Inferior parietal cortex (tissue), 1 donor: ENCODE measurements around the gene C11orf42.
"Not testable (repeated sequence)": the region's sequence is repeated elsewhere in the genome, so short reads cannot be mapped to it uniquely, and the experiment has no call there.

Source experiments
- DNase-seq: peaks from one replicate; pipeline ENCODE4 v3.0.0-alpha.2; 2016; ENCODE audit errors: extremely low spot score

C11orf42 gene

DNA sequence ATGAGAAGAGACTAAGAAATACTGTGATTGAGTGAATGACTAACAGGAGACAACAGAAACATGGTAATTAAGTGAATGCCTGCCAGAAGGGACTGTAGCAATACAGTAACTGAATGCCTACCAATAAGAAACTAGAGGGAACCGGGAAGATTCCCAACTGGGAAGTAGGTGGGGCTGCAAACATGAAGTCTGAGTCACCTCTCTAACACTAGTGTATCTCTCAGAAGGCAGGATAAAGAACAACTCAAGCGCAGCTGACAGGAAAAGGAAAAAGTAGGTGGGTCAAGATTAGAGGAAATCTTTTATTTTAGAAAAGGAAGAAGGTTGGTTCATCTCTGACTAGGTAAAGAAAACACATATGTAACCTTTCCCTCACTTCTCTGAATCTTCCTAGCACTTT, 14.0 kb downstream of the C11orf42 start:
- DNase-seq, result peak; percentile 11

DNA sequence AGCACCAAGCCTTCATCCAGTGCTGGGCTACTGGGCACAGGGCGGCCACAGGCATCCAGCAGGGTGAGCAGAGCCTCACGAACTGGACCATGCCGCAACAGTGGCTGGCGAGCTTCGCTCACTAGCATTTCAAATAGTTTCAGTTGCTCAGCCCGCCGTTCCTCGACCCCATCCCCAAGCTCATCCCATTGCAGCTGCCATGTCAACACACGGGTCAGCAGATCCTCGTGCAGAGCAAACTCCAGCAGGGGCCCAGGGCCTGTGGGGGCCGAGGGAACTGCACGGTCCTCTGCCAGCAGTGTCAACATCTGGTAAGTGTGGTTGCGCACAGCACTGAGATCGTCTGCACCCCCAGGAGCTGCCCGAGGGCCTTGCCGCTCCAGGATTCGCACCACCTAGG, 18.5 kb downstream of the C11orf42 start:
- no peak for DNase-seq

DNA sequence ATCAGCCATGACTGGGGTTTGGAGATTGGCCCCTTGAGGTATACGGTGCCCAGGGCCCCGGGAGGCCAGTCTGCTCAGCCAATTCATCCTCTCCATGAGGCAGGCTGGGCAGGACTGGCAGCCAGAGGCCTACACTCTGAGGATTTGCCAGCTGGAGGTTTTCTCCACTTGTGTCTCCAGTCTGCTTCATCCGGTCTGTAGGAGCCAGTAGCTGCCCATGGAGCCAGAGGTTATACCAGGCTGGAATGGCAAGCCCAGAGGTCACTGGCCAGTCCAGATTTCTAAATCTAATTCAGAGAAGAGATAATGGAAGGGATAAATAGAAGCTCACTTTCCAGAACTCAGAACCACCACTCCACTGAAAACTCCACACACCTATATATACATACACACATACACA, 19.1 kb downstream of the C11orf42 start:
- DNase-seq, result no peak

DNA sequence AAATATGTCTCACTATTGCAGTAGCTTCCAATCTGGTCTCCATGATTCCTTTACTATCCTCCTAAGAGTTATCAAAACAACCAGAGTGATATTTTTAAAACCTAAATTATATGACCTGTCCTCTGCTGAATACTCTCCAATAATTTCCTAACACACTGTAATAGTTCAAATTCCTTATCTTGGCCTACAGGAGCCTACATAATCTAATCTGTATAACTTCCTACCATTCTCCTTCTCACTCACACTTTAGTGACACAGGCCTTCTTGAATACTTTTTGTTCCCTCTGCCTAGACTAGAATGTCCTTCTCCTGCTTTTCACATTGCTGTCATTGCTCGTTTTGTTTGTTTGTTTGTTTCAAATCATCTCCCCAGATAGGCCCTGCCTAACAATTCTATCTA, 19.7 kb downstream of the C11orf42 start:
- no peak for DNase-seq

DNA sequence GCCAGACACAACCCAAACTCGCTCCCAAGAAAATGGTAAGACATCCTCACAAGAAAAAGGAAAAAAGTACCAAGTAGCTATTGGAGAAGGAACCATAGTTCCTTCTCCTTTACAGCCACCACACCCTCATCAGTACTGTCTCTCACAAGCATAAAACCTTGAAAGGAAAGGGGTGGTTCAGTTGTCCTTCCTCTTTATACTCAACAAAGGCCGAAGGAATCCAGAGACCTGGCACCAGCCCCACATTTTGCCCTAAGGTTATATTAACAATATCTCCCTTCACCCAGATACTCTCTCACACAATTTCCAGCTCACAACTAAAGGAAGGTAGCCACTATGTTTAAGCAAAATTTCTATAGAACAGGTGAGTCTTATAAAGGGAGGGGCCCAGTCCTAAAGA, 20.5 kb downstream of the C11orf42 start:
- no peak for DNase-seq

DNA sequence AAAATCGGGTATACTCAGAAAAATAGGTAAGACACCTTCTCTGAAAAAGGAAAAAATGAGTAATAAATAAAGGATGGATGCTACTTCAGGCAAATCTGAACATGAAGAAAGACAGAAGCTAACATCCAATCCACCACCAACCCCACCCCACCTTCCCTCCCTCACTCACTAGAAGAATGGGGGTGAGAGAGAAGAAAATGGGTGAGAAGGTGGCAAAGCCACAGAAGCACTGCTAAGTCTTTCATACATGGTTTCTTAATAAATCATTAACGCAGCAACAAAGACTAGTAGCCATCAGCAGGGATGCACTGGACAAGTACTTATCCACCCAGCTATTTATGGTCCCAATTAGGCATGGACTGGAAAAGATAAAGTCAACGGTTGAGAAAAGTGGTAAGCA, 23.2 kb downstream of the C11orf42 start:
- no peak for DNase-seq

DNA sequence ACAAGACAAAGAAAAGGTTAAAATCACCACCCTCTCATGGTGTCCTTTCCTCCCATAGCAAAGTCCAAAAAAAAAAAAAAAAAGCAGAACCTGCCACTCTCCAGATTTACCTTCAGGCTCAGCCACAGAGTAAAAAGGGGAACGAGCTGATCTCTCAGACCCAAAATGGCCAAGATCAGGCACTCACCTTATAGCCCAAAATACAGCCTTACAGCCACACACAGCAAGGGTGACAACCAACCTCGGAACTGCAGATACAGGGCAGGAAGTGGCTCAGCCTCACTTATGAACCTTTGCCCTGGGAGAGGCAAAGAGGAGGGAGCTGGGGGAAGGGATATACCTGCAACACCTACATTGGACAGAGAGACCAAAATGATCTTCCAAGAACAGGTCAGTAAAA, 24.6 kb downstream of the C11orf42 start:
- DNase-seq, result no peak

DNA sequence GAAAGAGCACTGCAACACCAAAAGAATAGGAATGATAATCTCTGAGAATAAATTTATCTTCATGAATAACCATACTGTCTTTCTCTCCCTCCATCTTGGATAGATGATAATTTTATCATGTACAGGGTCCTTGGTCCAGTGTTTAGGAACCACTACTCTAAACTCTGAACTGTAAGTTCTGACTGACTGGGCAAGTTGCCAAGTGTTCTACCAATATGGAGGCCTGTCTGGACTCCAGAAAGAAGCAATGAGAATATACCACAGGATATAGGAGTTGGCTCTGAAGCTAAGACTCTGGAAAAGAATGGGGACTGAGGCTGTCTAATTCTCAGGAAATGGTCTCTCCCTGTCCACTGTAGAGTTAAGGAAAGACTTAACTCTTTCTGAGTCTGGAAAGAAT, 27.5 kb downstream of the C11orf42 start:
- DNase-seq, result no peak

DNA sequence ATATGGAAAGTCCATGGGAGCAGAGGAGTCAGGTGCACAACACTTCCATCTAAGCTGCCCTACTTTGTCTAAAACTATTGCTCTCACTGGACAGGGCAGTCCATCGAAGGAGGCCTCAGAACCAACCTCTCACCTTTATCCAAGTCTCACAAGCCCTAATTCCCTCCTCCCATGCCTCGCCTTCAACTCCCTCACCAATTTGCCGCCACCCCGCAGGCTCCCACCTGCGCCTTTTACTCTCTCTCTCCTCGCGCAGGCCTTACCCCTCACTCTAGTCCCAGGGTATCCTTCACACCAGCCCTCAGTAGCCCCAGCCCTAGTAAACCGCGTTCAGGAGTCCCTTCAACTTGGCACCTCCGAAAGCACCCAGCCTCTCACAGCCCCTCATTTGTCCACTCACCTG, 28.6 kb downstream of the C11orf42 start:
- DNase-seq, result no peak

DNA sequence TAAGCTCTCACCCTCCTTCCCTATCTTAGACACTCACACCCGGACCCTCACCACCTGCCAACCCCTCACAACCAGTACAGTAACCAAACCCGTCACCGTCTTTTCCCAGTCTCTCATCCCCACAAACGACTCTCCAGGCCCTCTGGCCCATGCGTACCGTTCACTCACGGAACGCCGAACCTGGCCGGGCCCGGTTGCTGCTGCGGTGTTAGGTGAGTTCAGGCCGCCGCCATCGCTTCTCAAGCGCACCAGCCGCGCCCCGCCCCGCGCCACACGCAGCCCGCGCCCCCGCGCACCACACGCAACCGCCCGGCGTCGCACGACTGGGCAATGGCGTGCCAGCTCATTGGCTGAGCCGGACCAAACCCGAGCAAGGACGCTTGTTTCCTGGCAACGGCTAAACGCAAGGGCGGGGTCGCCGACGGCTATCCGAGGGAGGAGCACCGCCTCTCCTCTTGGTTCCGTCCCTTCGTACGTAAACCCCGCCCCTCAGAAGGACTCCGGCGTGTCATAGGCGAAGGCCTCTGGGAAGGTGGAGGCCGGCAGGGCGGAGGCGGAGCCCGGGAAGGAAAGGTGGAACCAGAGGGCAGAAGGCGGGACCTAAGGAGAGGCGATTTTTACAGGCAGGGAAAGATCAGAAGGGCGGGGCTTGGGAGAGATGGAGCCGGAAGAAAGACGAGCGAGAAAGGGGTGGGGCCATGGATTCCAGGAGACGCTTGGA, 29.2 kb downstream of the C11orf42 start, which contains the start of gene FHIP1B:
TSS of gene FHIP1B (minus strand) at position 250 of the 721 bp plus-strand sequence. CDS start 10,120 bp downstream, outside the sequence.
- DNase-seq, result peak; percentile 98

DNA sequence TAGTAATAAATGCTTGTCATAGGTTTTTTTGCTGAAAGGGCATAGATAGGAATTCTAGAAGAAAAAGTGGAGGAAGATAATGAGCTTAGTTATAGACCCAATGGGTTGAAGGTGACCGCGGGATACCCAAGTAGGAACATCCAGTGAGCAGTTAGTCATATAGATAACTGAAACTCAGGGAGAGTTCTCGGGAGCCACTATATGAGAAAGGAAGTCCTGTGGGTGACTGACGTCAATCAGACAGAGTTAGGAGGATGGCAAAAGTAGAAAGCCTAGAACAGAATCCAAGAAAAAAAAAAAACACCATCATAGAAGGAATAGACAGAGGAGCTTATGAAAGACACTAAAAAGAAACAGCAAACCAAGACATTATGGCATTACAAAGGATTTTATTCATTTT, 31.9 kb downstream of the C11orf42 start:
- no peak for DNase-seq

DNA sequence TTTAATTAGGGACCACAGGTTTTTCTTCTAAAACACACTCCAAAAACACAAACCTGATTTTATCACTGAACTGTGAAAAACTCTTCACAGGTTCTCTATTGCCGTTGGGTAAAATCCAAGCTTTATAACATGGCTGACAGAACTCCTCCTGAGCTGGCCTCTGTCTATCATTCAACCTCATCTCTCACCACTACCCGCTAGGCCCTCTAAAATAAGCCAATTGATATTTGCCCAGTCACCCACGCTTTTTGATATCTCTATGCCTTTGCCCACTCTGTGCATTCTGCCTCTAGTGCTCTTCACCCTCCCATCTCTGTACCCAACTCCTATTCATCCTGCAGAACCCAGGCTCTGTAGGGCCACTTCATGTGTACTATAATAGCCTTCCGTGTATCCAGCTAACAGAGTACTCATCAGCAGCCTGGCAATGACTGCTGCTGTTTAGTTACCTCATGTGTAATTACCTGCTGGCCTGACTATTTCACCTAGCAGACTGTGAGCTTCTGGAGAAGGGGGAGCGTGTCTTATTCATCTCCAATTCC, 32.5 kb downstream of the C11orf42 start:
- no peak for DNase-seq

DNA sequence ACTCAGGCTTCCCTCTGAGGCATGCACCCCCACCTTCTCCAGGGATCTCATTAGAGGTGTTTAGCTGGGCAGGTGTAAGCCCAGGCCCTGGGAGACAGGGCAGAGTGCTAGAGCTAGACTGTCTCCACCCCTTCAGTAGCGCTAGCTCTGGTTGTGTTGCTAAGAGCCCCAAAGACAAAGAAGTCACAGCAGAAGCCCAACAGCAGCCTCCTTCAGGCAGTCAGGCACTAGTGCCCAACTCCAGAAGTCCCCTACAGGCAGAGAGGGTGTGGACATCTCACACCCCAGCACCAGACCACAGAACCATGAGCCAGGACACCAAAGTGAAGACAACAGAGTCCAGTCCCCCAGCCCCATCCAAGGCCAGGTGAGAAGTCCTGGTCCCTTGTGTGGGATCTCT, 33.5 kb downstream of the C11orf42 start, which contains the start of gene CNGA4:
TSS of gene CNGA4 (plus strand) at position 188 of the 400 bp plus-strand sequence. CDS start at position 306, 118 bp downstream.
- no peak for DNase-seq

DNA sequence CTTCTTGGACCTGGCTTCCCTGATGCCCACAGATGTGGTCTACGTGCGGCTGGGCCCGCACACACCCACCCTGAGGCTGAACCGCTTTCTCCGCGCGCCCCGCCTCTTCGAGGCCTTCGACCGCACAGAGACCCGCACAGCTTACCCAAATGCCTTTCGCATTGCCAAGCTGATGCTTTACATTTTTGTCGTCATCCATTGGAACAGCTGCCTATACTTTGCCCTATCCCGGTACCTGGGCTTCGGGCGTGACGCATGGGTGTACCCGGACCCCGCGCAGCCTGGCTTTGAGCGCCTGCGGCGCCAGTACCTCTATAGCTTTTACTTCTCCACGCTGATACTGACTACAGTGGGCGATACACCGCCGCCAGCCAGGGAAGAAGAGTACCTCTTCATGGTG, 34.8 kb downstream of the C11orf42 start:
- DNase-seq, result no peak

DNA sequence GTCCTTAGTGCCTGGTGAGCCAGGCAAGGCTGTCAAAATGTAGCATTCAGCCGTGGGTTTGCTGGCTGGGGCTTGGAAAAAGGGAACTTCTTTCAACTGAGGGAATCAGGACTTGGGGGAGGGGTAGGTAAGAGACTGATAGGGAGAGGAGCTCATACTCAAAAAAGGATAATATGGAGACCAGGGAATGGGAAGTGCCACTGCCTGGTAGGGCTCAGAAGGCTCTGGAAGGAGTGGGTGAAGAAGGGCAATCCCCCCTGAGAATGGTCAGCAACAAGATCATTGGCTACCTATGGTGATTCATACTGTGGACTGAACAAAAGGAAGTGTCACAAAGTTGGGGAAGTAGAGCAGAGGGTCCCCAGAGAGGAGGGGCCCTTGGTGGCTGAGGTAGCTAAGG, 35.4 kb downstream of the C11orf42 start:
- DNase-seq, result no peak

DNA sequence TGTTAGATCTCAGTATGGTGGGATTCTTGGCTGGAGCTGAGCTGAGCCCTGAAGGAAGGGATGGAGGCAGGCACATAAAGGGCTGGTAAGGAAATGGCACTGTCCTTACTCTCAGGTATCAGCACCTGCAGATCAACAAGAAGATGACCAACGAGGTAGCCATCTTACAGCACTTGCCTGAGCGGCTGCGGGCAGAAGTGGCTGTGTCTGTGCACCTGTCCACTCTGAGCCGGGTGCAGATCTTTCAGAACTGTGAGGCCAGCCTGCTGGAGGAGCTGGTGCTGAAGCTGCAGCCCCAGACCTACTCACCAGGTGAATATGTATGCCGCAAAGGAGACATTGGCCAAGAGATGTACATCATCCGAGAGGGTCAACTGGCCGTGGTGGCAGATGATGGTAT, 36.0 kb downstream of the C11orf42 start:
- no peak for DNase-seq

DNA sequence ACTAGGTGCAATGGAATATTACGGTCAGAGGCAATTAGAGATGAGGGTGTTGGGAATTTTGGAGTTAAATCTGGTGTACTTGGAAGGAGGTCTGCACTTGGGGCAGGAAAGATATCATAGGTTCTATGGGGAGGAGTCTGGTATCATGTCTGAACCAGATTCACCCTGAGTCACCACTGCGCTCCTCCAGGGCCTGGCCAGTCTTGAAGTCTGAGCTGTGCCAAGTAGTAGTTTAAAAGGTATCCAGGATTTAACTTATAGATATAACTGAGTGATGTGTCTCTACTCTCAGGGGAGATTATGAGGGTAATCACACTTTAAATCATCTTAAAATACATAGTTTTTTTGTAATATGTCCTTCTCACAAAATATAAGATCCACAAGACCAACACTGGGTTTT, 40.2 kb downstream of the C11orf42 start:
- no peak for DNase-seq

DNA sequence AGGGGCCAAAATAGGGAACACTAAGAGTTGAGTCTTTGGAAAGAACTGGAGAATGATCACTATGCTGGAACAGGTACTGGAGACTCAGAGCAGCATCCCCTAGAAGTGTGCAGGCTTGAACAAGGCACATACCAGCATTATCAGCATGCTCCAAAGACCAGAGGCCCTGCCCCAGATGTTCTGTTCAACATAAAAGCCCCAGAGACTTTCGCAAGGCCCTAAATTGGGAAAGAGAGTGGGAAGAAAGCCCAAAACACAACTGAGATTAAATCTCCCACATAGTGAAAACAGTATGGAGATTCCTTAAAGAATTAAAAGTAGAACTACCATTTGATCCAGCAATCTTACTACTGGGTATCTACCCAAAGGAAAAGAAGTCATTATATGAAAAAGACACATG, 42.9 kb downstream of the C11orf42 start:
- no peak for DNase-seq

DNA sequence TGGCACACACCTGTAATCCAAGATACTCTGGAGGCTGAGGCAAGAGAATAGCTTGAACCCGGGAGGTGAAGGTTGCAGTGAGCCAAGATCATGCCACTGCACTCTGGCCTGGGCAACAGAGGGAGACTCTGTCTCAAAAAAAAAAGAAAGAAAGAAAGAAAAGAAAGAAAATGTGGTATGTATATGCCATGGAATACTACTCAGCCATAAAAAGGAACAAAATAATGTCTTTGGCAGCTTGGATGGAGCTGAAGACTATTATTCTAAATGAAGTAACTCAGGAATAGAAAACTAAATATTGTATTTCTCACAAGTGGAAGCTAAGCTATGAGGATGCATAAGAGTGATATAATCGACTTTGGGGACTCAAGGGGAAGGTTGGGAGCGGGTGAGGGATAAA, 43.5 kb downstream of the C11orf42 start:
- DNase-seq, result not testable (repeated sequence)

DNA sequence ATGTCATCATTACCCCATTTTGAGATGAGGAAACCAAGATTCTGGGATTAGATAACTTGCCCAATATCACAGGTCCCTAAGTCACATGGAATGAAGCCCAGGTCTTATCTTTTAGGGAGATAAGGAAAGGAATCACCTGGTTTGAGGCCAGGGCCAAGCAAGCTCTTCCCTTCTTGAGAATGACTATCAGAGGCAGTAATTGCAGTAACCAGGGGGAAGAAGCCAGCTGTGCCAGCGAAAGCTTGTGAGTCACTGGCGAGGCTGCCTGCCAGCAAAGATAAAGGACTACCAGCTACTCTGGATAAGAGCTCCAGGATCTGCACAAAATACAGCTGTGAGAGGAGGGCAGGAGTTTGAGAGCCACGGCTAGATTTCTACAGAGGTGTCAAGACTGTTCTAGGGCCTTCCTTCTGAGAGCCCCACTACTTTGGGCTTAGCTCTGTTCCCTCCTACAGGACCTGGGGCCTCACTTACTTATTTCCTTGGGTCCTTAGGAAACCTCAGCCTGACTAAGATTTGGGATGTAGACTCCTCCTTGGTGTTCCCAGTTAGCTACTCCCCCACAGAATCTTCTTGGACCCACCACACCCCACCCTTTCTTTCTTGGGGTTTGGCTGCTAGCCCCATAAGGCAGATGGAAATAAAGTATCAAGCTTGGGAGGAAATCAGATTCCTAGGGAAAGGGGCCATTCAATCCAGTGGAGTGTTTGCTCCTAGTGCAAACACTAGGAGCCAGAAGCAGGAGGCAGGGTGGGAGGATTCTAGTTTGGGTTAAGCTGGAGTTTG, 44.6 kb downstream of the C11orf42 start:
- peak; percentile 61 for DNase-seq

DNA sequence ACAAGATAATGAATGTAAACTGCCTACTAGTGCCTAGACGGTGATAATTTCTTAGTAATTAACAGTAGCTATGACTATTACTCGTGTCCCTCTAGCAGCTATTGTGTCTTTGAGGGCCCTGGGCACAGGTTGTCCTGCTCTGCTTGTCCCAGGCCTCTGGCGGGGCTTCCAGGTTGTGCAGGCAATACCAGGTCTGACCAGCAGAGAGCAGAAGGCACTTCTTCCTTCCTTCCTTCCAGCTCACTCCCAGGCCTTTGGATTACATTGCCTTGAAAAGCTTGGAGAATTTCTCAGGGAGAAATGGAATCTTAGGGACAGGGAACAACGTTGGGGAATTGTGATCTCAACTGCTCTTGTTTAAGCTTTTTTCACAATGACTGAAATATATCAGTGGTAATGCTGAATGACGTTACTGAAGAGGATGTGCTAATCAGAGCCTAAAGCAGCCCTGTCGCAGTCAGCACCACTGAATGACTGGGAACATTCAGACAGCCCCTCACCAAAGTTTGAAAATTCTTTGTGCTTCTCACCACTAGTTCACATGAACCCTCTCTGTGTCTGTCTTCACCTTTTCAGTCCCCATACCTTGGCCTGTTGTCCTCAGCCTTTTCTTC, 45.9 kb downstream of the C11orf42 start:
- peak; percentile 70 for DNase-seq

DNA sequence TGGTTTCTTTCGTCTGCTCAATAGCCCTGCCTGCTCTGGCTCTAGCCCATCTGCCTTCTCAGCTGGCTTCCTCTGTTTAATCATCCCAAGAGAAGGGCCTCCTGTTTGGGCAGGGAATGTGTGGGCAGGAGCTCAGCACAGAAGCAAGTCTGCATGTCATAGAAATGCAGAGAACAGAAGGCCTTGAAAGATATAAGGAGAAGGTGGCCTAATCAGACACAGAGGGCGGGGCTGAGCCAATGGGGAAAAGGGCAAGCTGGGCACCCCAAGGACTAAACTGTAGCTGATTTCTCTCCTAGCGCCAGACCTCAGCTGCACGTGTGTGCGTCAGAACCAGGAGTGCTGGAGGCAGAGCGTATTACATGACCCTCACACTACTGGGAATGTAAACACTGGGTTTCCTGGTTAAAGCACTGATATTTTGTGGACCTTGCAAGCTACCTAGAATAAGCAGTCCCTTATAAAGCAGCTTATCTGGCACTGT, 46.7 kb downstream of the C11orf42 start:
- no peak for DNase-seq
